GM18511 (cell line): ENCODE results near the gene MAP3K12.
"Not testable (repeated sequence)": the region's sequence is repeated elsewhere in the genome, so short reads cannot be mapped to it uniquely, and the experiment has no call there.

Source experiments
- ATAC-seq: cut with Tn5 transposase; IDR thresholded peaks from one replicate; pipeline ENCODE4 v1.9.1; 2021; ENCODE audit warnings: mild to moderate bottlenecking, moderate library complexity; ENCODE audit not compliant: unreplicated experiment

MAP3K12 gene

GRCh38 chr12:53443955-53444354 lies 55.3 kb downstream of the MAP3K12 start:
- ATAC-seq: no peak

- peak; percentile 98 for ATAC-seq
These were observed 58.0 kb downstream of the MAP3K12 start, which contains the start of gene PRR13 for GRCh38 chr12:53441040-53441833. PRR13 (plus strand) TSS chr12:53441734; CDS start chr12:53442715, 981 bp downstream.

- ATAC-seq: not testable (repeated sequence)
These were observed 59.7 kb downstream of the MAP3K12 start for GRCh38 chr12:53439582-53439981.

- not testable (repeated sequence) for ATAC-seq
These were observed 63.9 kb downstream of the MAP3K12 start for GRCh38 chr12:53435326-53435725.

GRCh38 chr12:53431187-53431586 lies 68.1 kb downstream of the MAP3K12 start:
- ATAC-seq: no peak

GRCh38 chr12:53430116-53430515 lies 69.1 kb downstream of the MAP3K12 start:
- no peak for ATAC-seq
